ENCODE measurements around the gene TRAF4. TPM values are rescaled to one million over a fixed set of nuclear protein-coding genes. Genes with fewer than 3 reads are reported as not detected.

The TRAF4 gene
- total RNA-seq, 4 donors from 2014 or later: 65.7 to 191 (median 126) TPM

GRCh38 chr17:28704219-28704858 is 39.5 kb upstream of the TRAF4 start:
- H3K36me3 ChIP-seq: peaks cover 0 to 42% (median 6%) of the 10 kb centered on the region in 4 donors
- H3K27ac ChIP-seq: no peak overlapping the region
- no peak for DNase-seq
- WGBS, 2 donors (ENCODE audit: low coverage in 1 of 2): 83 to 89% methylated on average over 1 to 14 of the region's 14 CpGs
- intact Hi-C loops (cut with DNase I; ENCODE audit: low total_unique reads) (no loop called here), in situ Hi-C loops (cut with MboI; ENCODE audit: low pct_ligation_motif_present in 1 of 4, low pct_unique_long_range_greater_than_20kb in 1 of 4, low sequenced_read_pairs in 3 of 4) (no loop called here)
- peaks cover 0 to 7% (median 3%) of the 10 kb centered on the region in 4 donors for H3K4me1 ChIP-seq
- H3K4me3 ChIP-seq: no peak overlapping the region
- H3K27me3 ChIP-seq: no peaks in the 10 kb centered on the region
- H3K9me3 ChIP-seq: no peaks in the 10 kb centered on the region
- TF ChIP-seq POLR2AphosphoS5 (IDR thresholded peaks at IDR 0.05): no peak
- TF ChIP-seq EP300 (IDR thresholded peaks at IDR 0.05; ENCODE audit: low read depth): no peak
- no peak for TF ChIP-seq CTCF (IDR thresholded peaks at IDR 0.05)
- no peak for TF ChIP-seq POLR2A (IDR thresholded peaks at IDR 0.05)

- intact Hi-C loops (cut with DNase I; ENCODE audit: low total_unique reads) (no loop called here), in situ Hi-C loops (cut with MboI; ENCODE audit: low pct_ligation_motif_present in 1 of 4, low pct_unique_long_range_greater_than_20kb in 1 of 4, low sequenced_read_pairs in 3 of 4) (no loop called here)
- no peaks in the 10 kb centered on the region for H3K9me3 ChIP-seq
- peaks cover 0 to 34% (median 6%) of the 10 kb centered on the region in 4 donors for H3K36me3 ChIP-seq
- no peak overlapping the region for H3K4me3 ChIP-seq
- DNase-seq: no peak
- peaks cover 0 to 15% (median 7%) of the 10 kb centered on the region in 4 donors for H3K4me1 ChIP-seq
- no peaks in the 10 kb centered on the region for H3K27me3 ChIP-seq
- H3K27ac ChIP-seq: no peak overlapping the region
- 84% methylated on average over 5 of the region's 5 CpGs; no CpG with 5 or more reads in 1 of the 2 donors for WGBS, 2 donors (ENCODE audit: low coverage in 1 of 2)
- no peak for TF ChIP-seq CTCF (IDR thresholded peaks at IDR 0.05)
- TF ChIP-seq EP300 (IDR thresholded peaks at IDR 0.05; ENCODE audit: low read depth): no peak
- no peak for TF ChIP-seq POLR2A (IDR thresholded peaks at IDR 0.05)
- TF ChIP-seq POLR2AphosphoS5 (IDR thresholded peaks at IDR 0.05): no peak
Measured at GRCh38 chr17:28705074-28705659, 38.6 kb upstream of the TRAF4 start.

- no peak for DNase-seq
- in situ Hi-C loops (cut with MboI; ENCODE audit: low pct_ligation_motif_present in 1 of 4, low pct_unique_long_range_greater_than_20kb in 1 of 4, low sequenced_read_pairs in 3 of 4): no loop called here
- H3K4me1 ChIP-seq: peaks cover 0 to 22% (median 9%) of the 10 kb centered on the region in 4 donors
- intact Hi-C loops (cut with DNase I; ENCODE audit: low total_unique reads): no loop called here
- WGBS, 2 donors (ENCODE audit: low coverage in 1 of 2): 81 to 100% methylated on average over 1 to 10 of the region's 10 CpGs
- peaks cover 0 to 27% (median 6%) of the 10 kb centered on the region in 4 donors for H3K36me3 ChIP-seq
- H3K4me3 ChIP-seq: no peak overlapping the region
- no peak overlapping the region for H3K27ac ChIP-seq
- no peaks in the 10 kb centered on the region for H3K9me3 ChIP-seq
- TF ChIP-seq POLR2A (IDR thresholded peaks at IDR 0.05) (no peak), EP300 (IDR thresholded peaks at IDR 0.05; ENCODE audit: low read depth) (no peak), CTCF (IDR thresholded peaks at IDR 0.05) (no peak), POLR2AphosphoS5 (IDR thresholded peaks at IDR 0.05) (no peak)
- H3K27me3 ChIP-seq: no peaks in the 10 kb centered on the region
Measured at GRCh38 chr17:28705728-28706334, 38.0 kb upstream of the TRAF4 start.

- DNase-seq: no peak
- TF ChIP-seq POLR2AphosphoS5 (IDR thresholded peaks at IDR 0.05) (no peak), POLR2A (IDR thresholded peaks at IDR 0.05) (no peak)
- no peak overlapping the region for H3K27ac ChIP-seq
- in situ Hi-C loops (cut with MboI; ENCODE audit: low pct_ligation_motif_present in 1 of 4, low pct_unique_long_range_greater_than_20kb in 1 of 4, low sequenced_read_pairs in 3 of 4): no loop called here
- no peaks in the 10 kb centered on the region for H3K27me3 ChIP-seq
- H3K4me3 ChIP-seq: no peak overlapping the region
- intact Hi-C loops (cut with DNase I; ENCODE audit: low total_unique reads): no loop called here
- peaks cover 0 to 28% (median 13%) of the 10 kb centered on the region in 4 donors for H3K4me1 ChIP-seq
- 59 to 66% methylated on average over 4 to 6 of the region's 7 CpGs for WGBS, 2 donors (ENCODE audit: low coverage in 1 of 2)
- peaks cover 0 to 18% (median 2%) of the 10 kb centered on the region in 4 donors for H3K36me3 ChIP-seq
- no peaks in the 10 kb centered on the region for H3K9me3 ChIP-seq
Measured at GRCh38 chr17:28706471-28707338, 37.1 kb upstream of the TRAF4 start.

Measured in transverse colon (tissue), 4 donors.